Measurements from ENCODE around the gene PLXNA1.

The PLXNA1 gene

GRCh38 chr3:126935756-126936509, 47.0 kb upstream of the PLXNA1 start:
- H3K27ac ChIP-seq (ENCODE audit: extremely low read depth, low read depth, low read length), result no peak overlapping the region
- TF ChIP-seq SETDB1 (IDR thresholded peaks at IDR 0.05; ENCODE audit: insufficient read length, low read length) (no peak), ZNF311 (tag by site-specific recombination; IDR thresholded peaks at IDR 0.05; ENCODE audit: borderline replicate concordance) (no peak), ZBTB1 (tag by site-specific recombination; IDR thresholded peaks at IDR 0.05) (no peak), MYNN (tag by site-specific recombination; IDR thresholded peaks at IDR 0.05; ENCODE audit: borderline replicate concordance) (no peak), MZF1 (tag by site-specific recombination; IDR thresholded peaks at IDR 0.05; ENCODE audit: borderline replicate concordance) (no peak), ZNF549 (tag by site-specific recombination; IDR thresholded peaks at IDR 0.05) (no peak), PRDM2 (tag by site-specific recombination; IDR thresholded peaks at IDR 0.05; ENCODE audit: borderline replicate concordance) (no peak), ZNF354C (tag by site-specific recombination; IDR thresholded peaks at IDR 0.05; ENCODE audit: borderline replicate concordance, low read depth) (no peak), ZNF26 (tag by site-specific recombination; IDR thresholded peaks at IDR 0.05) (no peak)
- POLR2A ChIA-PET, result no interaction called here
- no peaks in the 10 kb centered on the region for H3K4me1 ChIP-seq (ENCODE audit: control insufficient read depth, insufficient read depth, low read length)
- CTCF ChIA-PET, result no interaction called here
- no peaks in the 10 kb centered on the region for H3K36me3 ChIP-seq (ENCODE audit: control insufficient read depth in 2 of 2, insufficient read depth in 1 of 2, low read length in 2 of 2)
- H3K4me3 ChIP-seq (ENCODE audit: low read depth, low read length), result no peak overlapping the region
- H3K9me3 ChIP-seq (ENCODE audit: control insufficient read depth, insufficient read depth, low read depth, low read length), result no peaks in the 10 kb centered on the region

GRCh38 chr3:126936853-126937425, 46.0 kb upstream of the PLXNA1 start:
- ChIA-PET POLR2A (no interaction called here), CTCF (interaction anchor here (1.0 kb wide), 1 partner anchor 185 kb away, joined by 4 read pairs; no protein-coding TSS in a partner anchor)
- H3K9me3 ChIP-seq (ENCODE audit: control insufficient read depth, insufficient read depth, low read depth, low read length), result no peaks in the 10 kb centered on the region
- H3K36me3 ChIP-seq (ENCODE audit: control insufficient read depth in 2 of 2, insufficient read depth in 1 of 2, low read length in 2 of 2), result no peaks in the 10 kb centered on the region
- H3K4me3 ChIP-seq (ENCODE audit: low read depth, low read length), result no peak overlapping the region
- no peaks in the 10 kb centered on the region for H3K4me1 ChIP-seq (ENCODE audit: control insufficient read depth, insufficient read depth, low read length)
- H3K27ac ChIP-seq (ENCODE audit: extremely low read depth, low read depth, low read length), result no peak overlapping the region
- no peak for TF ChIP-seq ZBTB10 (tag by site-specific recombination; IDR thresholded peaks at IDR 0.05)
- no peak for TF ChIP-seq ZBTB48 (tag by site-specific recombination; IDR thresholded peaks at IDR 0.05)
- no peak for TF ChIP-seq ZNF596 (tag by site-specific recombination; IDR thresholded peaks at IDR 0.05)
- no peak for TF ChIP-seq SCRT1 (tag by site-specific recombination; IDR thresholded peaks at IDR 0.05; ENCODE audit: borderline replicate concordance)
- no peak for TF ChIP-seq REST (tag by site-specific recombination; IDR thresholded peaks at IDR 0.05)
- TF ChIP-seq ZBTB44 (tag by site-specific recombination; IDR thresholded peaks at IDR 0.05), result no peak
- no peak for TF ChIP-seq ZNF670 (tag by site-specific recombination; IDR thresholded peaks at IDR 0.05; ENCODE audit: low read depth)

All from HEK293 (cell line).